HCT116 (cell line): ENCODE measurements around the gene PRSS1. TPM values are rescaled to one million over a fixed set of nuclear protein-coding genes. Genes with fewer than 3 reads are reported as not detected.
"Not testable (repeated sequence)": the region's sequence is repeated elsewhere in the genome, so short reads cannot be mapped to it uniquely, and the experiment has no call there.

ENCODE experiments used
- ATAC-seq: fragments of 200-7000 bp; cut with Tn5 transposase; 2 replicates; pipeline ENCODE4 v1.9.1; 2020; ENCODE audit warnings: mild to moderate bottlenecking, moderate library complexity
- BruUV-seq: library from RNA; stranded (reverse); fragments of 400-500 nt; replicated peaks from 2 replicates; lab custom pipeline; 2021; lab: Mats Ljungman, UMichigan
- CTCF ChIA-PET: fragments of 300-600 bp; sonication (Branson Sonifier 250); formaldehyde crosslinking; loops from one replicate; lab custom pipeline; 2021; ENCODE audit warnings: antibody characterized with exemption; lab: Charles Lee
- POLR2A ChIA-PET: fragments of 300-600, 350-600 bp; sonication (Branson Sonifier 250); formaldehyde crosslinking; loops from one replicate; lab custom pipeline; 2021; ENCODE audit warnings: antibody characterized with exemption; lab: Charles Lee
- RAD21 ChIA-PET, 2 experiments: fragments of 300-600 bp; sonication (Branson Sonifier 250); formaldehyde crosslinking; loops; one replicate each; lab custom pipeline; 2023; ENCODE audit warnings: low total read pairs in 2 of 2; ENCODE audit not compliant: uncharacterized antibody in 2 of 2, unreplicated experiment in 2 of 2, low non-redundant PET in 1 of 2; lab: Charles Lee
- DNase-seq: peaks from one replicate; pipeline ENCODE4 v3.0.0-alpha.2; 2010; ENCODE audit warnings: low read depth, low spot score
- H2AFZ ChIP-seq: fragments of 200-600 bp; shearing (Covaris generic), sonication (generic); 2 replicates; pipeline ENCODE4 v1.6.1; 2017; ENCODE audit warnings: low read depth, mixed run types, mixed read lengths, antibody characterized with exemption, low read length; ENCODE audit not compliant: poor library complexity, severe bottlenecking
- H3K27ac ChIP-seq: 2 replicates; pipeline ENCODE4 v1.5.1; 2012; ENCODE audit warnings: low read depth, low read length
- H3K27me3 ChIP-seq: fragments of 200-600 bp; sonication (generic); 2 replicates; pipeline ENCODE4 v1.6.1; 2016; ENCODE audit warnings: mixed run types, low read length, mixed read lengths; ENCODE audit not compliant: insufficient read depth
- H3K36me3 ChIP-seq, 2 experiments: fragments of 200-500 bp in 1 of 2; fragments of 200-600 bp in 1 of 2; sonication (Bioruptor generic) in 1 of 2; sonication (generic) in 1 of 2; 2 replicates each; pipeline versions ENCODE4 v1.5.1 to v1.6.1; 2014 to 2016; ENCODE audit warnings: low read length in 2 of 2, inconsistent platforms in 1 of 2, mixed read lengths in 1 of 2, mixed run types in 1 of 2; ENCODE audit not compliant: insufficient read depth in 2 of 2, control insufficient read depth in 1 of 2
- H3K4me1 ChIP-seq, 2 experiments: fragments of 200-600 bp in 1 of 2; sonication (generic) in 1 of 2; 2 replicates each; pipeline versions ENCODE4 v1.5.1 to v1.6.1; 2012 to 2017; ENCODE audit warnings: low read length in 2 of 2, inconsistent platforms in 1 of 2, mild to moderate bottlenecking in 1 of 2, mixed read lengths in 1 of 2, mixed run types in 1 of 2, moderate library complexity in 1 of 2; ENCODE audit not compliant: insufficient read depth in 2 of 2, control insufficient read depth in 1 of 2
- H3K4me2 ChIP-seq: fragments of 200-600 bp; sonication (generic); 2 replicates; pipeline ENCODE4 v1.6.1; 2017; ENCODE audit warnings: mixed run types, low read length, mixed read lengths
- H3K4me3 ChIP-seq, 2 experiments: fragments of 200-600 bp in 1 of 2; sonication (generic) in 1 of 2; replicated peaks in 1 of 2; 2 replicates each; pipeline ENCODE4 v1.5.1; 2011 to 2016; ENCODE audit warnings: low read length in 2 of 2, control low read depth in 1 of 2, low read depth in 1 of 2, mild to moderate bottlenecking in 1 of 2, mixed read lengths in 1 of 2, mixed run types in 1 of 2
- H3K79me2 ChIP-seq: fragments of 200-600 bp; sonication (generic); 2 replicates; pipeline ENCODE4 v1.6.1; 2017; ENCODE audit warnings: mild to moderate bottlenecking, mixed run types, low read length, moderate library complexity, mixed read lengths; ENCODE audit not compliant: insufficient read depth
- H3K9ac ChIP-seq: fragments of 200-600 bp; sonication (generic); 2 replicates; pipeline ENCODE4 v1.6.1; 2016; ENCODE audit warnings: low read length, mixed read lengths
- H3K9me2 ChIP-seq: fragments of 200-600 bp; sonication (generic), shearing (Covaris generic); 2 replicates; pipeline ENCODE4 v1.6.1; 2017; ENCODE audit warnings: mixed run types, mild to moderate bottlenecking, moderate library complexity; ENCODE audit not compliant: insufficient read depth
- H3K9me3 ChIP-seq, 2 experiments: fragments of 200-500 bp in 1 of 2; fragments of 200-600 bp in 1 of 2; sonication (Bioruptor generic) in 1 of 2; sonication (generic) in 1 of 2; 2 replicates each; pipeline ENCODE4 v1.6.1; 2014 to 2017; ENCODE audit warnings: low read length in 2 of 2, mixed read lengths in 2 of 2, inconsistent platforms in 1 of 2, low read depth in 1 of 2, mild to moderate bottlenecking in 1 of 2, mixed run types in 1 of 2, moderate library complexity in 1 of 2; ENCODE audit not compliant: control insufficient read depth in 1 of 2, insufficient read depth in 1 of 2
- H4K20me1 ChIP-seq: fragments of 200-600 bp; sonication (generic), shearing (Covaris generic); 2 replicates; pipeline ENCODE4 v1.6.1; 2017; ENCODE audit warnings: mixed run types, mild to moderate bottlenecking, moderate library complexity; ENCODE audit not compliant: insufficient read depth
- CBX3 ChIP-seq: IDR thresholded peaks from 2 replicates; pipeline ENCODE4 v1.6.1; 2012; ENCODE audit warnings: low read depth
- EZH2 ChIP-seq: fragments of 200-600 bp; sonication (generic); IDR thresholded peaks from 2 replicates; pipeline ENCODE4 v1.6.1; 2017; ENCODE audit warnings: antibody characterized with exemption, mixed run types
- FOSL1 ChIP-seq: IDR thresholded peaks from 2 replicates; pipeline ENCODE4 v1.6.1; 2012; ENCODE audit warnings: low read depth
- JUND ChIP-seq: IDR thresholded peaks from 2 replicates; pipeline ENCODE4 v1.6.1; 2012
- POLR2A ChIP-seq: IDR thresholded peaks from 2 replicates; pipeline ENCODE4 v1.7.0; 2011; ENCODE audit warnings: borderline replicate concordance; ENCODE audit not compliant: insufficient read depth, insufficient read length; ENCODE audit errors: extremely low read depth
- POLR2AphosphoS5 ChIP-seq: IDR thresholded peaks from 2 replicates; pipeline ENCODE4 v1.6.1; 2011; ENCODE audit warnings: mild to moderate bottlenecking, low read depth, low read length, moderate library complexity
- RAD21 ChIP-seq: IDR thresholded peaks from 2 replicates; pipeline ENCODE4 v1.6.1; 2012; ENCODE audit warnings: low read depth, mild to moderate bottlenecking
- REST ChIP-seq: IDR thresholded peaks from 2 replicates; pipeline ENCODE4 v1.6.1; 2012; ENCODE audit warnings: low read depth
- SIN3A ChIP-seq: IDR thresholded peaks from 2 replicates; pipeline ENCODE4 v1.6.1; 2012; ENCODE audit warnings: low read depth
- SP1 ChIP-seq: IDR thresholded peaks from 2 replicates; pipeline ENCODE4 v1.6.1; 2012; ENCODE audit warnings: low read depth
- TCF7L2 ChIP-seq: IDR thresholded peaks from 2 replicates; pipeline ENCODE4 v1.7.0; 2011; ENCODE audit warnings: borderline replicate concordance, inconsistent platforms; ENCODE audit not compliant: insufficient read depth, insufficient read length; ENCODE audit errors: extremely low read depth
- ZFX ChIP-seq: fragments of 450-650 bp; IDR thresholded peaks from 2 replicates; pipeline ENCODE4 v1.6.1; 2017
- ZNF274 ChIP-seq: fragments of 200-500 bp; sonication (Bioruptor generic); IDR thresholded peaks from 2 replicates; pipeline ENCODE4 v1.6.1; 2014; ENCODE audit warnings: mild to moderate bottlenecking, low read depth, low read length, inconsistent platforms
- intact Hi-C: fragments of 100-400 bp; cut with micrococcal nuclease; formaldehyde crosslinking; loops from 2 replicates; pipeline ENCODE4 v1.10.0; 2022
- total RNA-seq: library from RNA; stranded (reverse); gene quantifications from one replicate; pipeline ENCODE4 v1.2.1, GENCODE V29; 2021; ENCODE audit not compliant: unreplicated experiment

The PRSS1 gene
- total RNA-seq, 1 experiment from 2014 or later: 14.6 TPM

- BruUV-seq: no TSS peak
Observed at GRCh38 chr7:142746264-142746663, 3.0 kb upstream of the PRSS1 start.

GRCh38 chr7:142748410-142748809, 862 bp upstream of the PRSS1 start:
- H3K36me3 ChIP-seq, H3K9me3 ChIP-seq, H2AFZ ChIP-seq, ATAC-seq, CTCF ChIA-PET, H4K20me1 ChIP-seq, H3K9ac ChIP-seq, intact Hi-C loops, H3K4me2 ChIP-seq, H3K9me2 ChIP-seq, RAD21 ChIA-PET, POLR2A ChIA-PET, H3K4me3 ChIP-seq, H3K27me3 ChIP-seq, H3K4me1 ChIP-seq, H3K27ac ChIP-seq, DNase-seq, H3K79me2 ChIP-seq, BruUV-seq: not testable (repeated sequence)

More at GRCh38 chr7:142746264-142746663, 3.0 kb upstream of the PRSS1 start:
- intact Hi-C loops: no loop called here
- Histone ChIP-seq H3K4me2 (no peak overlapping the region), H3K4me3 (no peak overlapping the region), H3K4me1 (no peaks in the 10 kb centered on the region), H3K9me3 (no peaks in the 10 kb centered on the region), H3K79me2 (no peaks in the 10 kb centered on the region), H3K9me2 (no peaks in the 10 kb centered on the region), H4K20me1 (no peaks in the 10 kb centered on the region), H3K27ac (no peak overlapping the region), H3K36me3 (no peaks in the 10 kb centered on the region), H2AFZ (no peak overlapping the region), H3K9ac (no peak overlapping the region), H3K27me3 (peaks cover 12% of the 10 kb centered on the region; the same call in 1 of the 2 replicates)
- DNase-seq: no peak
- ChIA-PET RAD21 (no interaction called here), CTCF (no interaction called here), POLR2A (no interaction called here)
- TF ChIP-seq SIN3A (no peak), POLR2AphosphoS5 (no peak), FOSL1 (no peak), ZNF274 (no peak), JUND (no peak), TCF7L2 (no peak), SP1 (no peak), REST (no peak), RAD21 (no peak), ZFX (no peak), CBX3 (no peak), POLR2A (no peak), EZH2 (no peak)
- ATAC-seq: no peak
